ENCODE measurements around the gene SIRT7.
A peak's percentile ranks its signal among the peaks of the same experiment; 100 is the strongest.

Gene SIRT7

DNA sequence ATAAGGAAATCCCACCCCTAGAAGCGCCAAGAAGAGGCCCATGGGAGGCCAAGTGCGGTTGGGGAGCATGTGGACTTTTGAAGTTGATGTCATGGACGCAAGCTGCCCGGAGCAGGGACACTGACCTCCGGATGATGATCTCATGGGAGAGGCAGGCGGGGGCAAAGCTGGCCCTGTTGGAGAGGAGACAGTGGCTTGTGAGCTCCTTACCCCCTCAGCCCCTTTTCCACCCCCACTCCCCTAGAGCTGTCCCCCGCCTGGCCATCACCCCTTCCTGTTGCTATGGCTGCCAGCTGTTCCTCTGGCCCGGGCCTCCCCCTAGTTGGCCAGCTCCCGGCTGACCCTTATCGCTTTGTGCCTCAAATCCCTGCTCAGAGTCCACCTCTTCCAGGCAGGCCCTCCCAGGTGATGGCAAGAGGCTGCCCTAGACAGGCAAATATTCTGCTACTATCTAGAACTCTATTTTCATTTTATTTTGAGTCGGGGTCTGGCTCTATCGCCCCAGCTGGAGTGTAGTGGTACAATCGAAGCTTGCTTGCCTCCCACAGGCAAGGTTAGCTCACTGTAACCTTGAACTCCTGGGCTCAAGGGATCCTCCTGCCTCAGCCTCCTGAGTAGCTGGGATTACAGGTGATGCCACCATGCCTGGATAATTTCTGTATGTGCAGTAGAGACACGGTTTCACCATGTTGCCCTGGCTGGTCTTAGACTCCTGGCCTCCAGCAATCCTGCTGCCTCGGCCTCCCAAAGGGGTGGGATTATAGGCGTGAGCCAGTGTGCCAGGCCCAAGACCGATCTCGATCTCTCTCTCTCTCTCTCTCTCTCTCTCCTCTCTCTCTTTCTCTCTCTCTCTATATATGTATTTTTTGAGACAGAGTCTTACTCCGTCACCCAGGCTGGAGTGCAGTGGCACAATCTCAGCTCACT is 36.4 kb upstream of the SIRT7 start:
- no peak for DNase-seq

DNA sequence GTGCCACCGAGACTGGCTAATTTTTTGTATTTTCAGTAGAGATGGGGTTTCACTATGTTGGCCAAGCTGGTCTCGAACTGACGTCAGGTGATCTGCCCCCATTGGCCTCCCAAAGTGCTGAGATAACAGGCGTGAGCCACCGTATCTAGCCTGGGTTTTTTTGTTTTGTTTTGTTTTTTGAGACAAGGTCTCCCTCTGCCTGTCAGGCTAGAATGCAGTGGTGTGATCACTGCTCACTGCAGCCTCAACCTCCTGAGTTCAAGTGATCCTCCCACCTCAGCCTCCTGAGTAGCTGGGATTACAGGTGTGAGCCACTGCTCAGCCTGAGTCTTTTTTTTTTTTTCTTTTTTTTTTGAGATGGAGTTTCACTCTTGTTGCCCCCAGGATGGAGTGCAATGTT is 35.5 kb upstream of the SIRT7 start:
- DNase-seq, result peak; percentile 63

GRCh38 chr17:81952792-81953228 is 34.8 kb upstream of the SIRT7 start:
- no peak for DNase-seq

- DNase-seq, result no peak
Observed at GRCh38 chr17:81951785-81952684, 34.1 kb upstream of the SIRT7 start.

DNA sequence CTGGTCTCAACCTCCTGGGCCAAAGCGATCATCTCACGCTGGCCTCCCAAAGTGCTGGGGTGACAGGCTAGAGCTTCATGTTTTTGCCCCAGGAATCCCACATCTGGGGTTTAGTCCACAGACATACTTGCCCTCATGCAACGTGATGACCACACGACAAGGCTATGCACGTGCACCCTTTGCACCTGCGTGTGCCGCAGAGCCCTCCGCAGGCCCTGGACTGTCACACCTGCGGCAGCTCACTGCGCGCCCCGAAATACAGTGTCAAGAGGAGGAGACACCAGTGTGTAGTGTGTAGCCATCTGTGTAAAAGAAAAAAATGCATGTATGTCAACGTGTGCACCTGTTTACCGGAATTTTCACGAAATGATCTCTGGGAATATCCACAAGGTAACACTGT is 32.5 kb upstream of the SIRT7 start:
- DNase-seq, result no peak

DNA sequence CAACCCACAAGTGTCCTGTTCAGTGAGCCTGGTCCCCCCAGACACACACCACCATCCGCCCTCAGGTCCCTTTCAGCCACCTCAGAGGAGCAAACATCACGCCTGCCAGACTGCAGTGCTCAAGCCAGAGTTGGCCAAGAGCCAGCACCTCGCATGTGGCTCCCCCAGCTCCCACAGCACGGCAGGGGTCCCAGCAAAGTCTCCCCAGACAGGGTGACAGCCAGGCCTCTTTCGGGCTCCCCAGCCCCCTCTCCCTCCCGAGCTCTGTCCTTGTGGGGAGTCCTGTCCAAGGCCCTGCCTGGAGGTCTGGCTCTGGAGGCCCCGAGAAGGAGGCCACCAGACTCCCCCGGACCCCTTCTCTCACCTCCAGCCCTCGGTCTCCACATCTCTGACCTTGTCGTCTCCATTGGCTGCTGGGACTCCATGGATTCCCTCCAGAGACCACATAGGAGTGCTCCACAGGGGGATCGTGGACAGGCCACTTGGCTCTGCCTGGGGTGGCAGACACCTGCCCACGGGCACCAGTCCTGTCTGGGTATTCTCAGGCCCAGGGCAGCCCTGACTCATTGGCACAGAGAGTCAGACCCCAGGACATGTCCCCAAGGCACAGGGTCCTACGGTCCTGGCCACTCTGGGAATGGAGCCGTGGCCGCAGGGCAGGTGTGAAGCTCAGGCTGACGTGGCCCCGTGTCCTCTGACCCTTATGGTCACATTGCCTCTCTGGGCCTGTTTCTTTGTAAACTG is 30.8 kb upstream of the SIRT7 start:
- DNase-seq, result no peak

DNA sequence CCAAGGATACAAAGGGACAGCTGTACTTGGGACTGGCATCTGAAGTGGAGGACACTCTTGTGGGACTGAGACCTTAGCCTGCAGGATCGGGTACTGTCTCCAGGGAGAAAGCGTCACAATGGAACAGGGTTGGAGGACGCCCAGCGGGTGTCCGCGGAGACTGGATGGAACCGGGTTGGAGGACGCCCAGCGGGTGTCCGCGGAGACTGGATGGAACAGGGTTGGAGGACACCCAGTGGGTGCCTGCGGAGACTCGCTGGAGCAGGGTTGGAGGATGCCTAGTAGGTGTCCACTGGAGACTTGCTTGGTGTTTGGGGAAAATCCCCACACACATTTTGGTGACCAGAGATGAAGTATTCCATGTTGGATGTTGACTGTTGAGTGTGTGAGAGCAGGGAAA is 29.2 kb upstream of the SIRT7 start, which contains the start of gene MYADML2:
Gene MYADML2 (minus strand): TSS at position 45 of the 400 bp plus-strand sequence. CDS start 5,492 bp downstream, outside the sequence.
- no peak for DNase-seq

DNA sequence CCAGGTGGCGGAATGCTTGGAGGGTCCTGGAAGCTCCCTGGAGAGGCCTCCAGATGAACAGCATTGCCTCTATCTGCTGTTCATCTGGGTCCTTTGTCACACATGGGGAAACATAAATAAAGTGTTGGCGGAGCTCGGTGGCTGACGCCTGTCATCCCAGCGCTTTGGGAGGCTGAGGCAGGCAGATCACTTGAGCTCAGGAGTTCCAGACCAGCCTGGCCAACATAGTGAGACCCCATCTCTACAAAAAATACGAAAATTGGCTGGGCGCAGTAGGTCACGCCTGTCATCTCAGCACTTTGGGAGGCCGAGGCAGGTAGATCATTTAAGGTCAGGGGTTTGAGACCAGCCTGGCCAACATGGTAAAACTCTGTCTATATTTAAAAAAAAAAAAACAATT is 26.9 kb upstream of the SIRT7 start:
- no peak for DNase-seq

- no peak for DNase-seq
Observed at GRCh38 chr17:81942167-81942553, 24.2 kb upstream of the SIRT7 start.

GRCh38 chr17:81941484-81942166 is 23.6 kb upstream of the SIRT7 start:
- DNase-seq, result no peak

DNA sequence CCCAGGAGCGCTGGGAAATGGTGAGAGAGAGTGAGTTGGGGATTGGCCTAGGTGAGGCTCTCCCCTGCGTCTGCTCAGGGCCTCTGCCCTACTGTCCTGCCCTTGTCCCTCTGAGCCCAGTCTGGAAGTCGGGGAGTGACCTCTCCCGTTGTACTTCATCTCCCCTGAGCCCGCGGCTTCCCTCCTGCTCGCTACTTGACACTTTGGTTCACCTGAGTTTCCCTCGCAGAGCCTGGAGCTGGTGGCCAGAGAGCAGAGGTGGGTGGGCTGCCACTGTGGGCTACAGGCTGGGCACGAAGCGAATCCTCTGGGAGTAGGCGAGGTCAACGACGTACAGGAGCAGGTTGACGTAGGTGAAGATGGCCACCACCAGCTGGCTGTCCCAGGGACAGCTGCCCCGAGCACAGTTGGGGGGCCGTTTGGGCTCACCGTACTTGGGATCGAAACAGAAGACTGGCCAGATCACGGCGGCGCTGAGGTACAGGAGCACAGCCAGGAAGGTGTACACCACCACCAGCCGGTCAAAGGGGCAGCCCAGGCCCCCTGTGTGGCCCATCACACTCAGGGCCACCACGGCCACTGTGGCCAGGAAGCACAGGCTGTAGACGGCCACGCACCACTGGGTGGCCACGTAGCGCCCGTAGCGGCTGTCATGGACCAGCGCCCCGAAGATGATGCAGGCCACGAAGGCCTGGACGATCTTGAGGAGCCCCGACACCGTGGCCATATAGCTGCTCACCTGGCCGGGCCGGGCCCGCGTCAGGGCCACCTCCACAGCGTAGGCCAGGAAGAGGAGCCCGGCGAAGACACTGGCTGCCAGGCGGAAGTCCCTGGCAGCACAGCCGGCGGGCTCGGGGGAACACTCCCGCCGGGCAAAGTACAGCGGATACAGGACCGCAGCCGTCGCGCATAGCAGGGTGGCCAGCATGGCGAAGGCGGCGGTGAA is 22.8 kb upstream of the SIRT7 start:
- DNase-seq, result no peak

DNA sequence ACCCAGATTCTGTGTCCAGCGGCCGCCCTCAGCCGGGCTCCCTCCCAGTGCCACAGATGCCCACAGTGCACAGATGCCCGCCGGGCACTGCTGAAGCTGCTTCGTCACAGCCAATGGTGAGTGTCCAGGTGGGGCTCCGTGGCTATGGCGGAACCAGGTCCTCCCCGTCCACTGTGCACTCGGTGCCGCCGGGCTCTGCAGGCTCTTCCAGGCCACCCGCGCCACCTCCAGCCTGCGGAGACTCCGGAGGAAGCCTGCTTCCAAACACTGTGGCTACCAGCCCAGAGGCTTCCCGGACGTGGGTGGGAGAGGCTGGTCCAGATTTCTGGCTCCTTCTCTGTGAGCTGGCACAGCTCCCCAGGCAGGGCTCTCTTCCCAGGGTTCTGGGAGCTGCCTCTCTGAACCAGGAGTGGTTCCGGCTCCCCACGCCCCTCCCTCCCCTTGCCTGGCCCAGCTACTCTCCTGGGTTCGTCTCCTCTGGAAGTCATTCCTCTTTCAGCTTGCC is 22.0 kb upstream of the SIRT7 start:
- DNase-seq, result no peak

- no peak for DNase-seq
Observed at GRCh38 chr17:81939218-81939617, 21.2 kb upstream of the SIRT7 start.

DNA sequence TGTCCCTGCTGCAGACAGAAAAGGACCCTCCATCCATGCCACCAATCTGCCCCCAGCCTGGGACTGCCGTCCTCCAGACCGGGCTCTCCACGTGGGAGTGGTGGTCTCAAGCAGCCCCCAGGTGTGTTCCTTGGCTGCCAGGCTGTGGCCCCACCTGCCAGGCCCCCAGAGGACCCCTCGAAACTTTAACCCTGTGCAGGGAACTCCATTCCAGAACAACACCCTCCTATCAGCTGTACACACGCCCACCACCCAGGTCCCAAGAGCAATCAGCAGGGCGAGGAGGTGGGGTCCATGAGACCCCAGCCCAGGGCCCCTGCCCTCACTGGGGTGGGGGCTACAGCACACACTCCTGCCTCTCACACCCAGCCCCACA is 17.7 kb upstream of the SIRT7 start:
- DNase-seq, result no peak

DNA sequence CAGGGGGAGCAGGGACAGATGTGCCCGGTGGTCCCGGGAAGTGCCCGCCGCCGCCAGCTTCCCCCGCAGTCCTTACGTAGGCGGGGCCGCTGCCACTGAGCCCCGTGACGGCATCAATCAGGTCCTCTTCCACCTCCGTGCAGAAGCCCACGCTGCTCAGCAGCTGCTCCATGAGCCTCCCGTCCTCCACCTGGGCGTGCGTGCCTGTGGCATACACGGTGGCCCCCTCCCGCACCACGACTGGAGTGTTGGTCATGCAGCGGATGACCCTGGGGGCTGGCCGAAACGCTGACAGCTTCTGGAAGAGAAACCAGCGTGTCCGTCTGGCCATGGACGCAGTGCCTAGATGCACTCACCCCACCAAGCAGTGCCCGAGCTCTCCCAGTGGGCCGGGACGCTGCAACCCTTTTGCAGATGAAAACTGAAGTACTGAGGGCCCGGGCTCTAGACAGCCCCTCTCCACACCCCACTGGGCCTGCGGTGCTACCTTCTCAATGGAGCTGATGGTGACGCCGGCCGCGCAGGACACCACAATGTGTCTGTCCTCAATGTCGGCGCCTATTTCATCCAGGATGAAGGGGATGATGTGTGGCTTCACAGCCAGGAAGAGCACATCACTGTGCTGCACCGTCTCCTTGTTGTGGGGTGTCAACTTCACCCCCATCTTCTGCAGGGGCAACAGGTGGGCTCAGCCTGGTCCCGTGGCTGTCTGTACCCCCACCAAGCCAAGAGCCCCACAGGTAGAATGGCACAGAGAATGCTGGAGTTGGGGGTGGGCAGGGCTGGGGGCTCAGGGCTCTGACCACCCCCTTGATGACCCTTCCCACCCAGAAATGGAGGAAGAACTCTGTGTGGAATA is 17.1 kb upstream of the SIRT7 start:
- no peak for DNase-seq

GRCh38 chr17:81934098-81934757 is 16.3 kb upstream of the SIRT7 start:
- DNase-seq, result no peak

DNA sequence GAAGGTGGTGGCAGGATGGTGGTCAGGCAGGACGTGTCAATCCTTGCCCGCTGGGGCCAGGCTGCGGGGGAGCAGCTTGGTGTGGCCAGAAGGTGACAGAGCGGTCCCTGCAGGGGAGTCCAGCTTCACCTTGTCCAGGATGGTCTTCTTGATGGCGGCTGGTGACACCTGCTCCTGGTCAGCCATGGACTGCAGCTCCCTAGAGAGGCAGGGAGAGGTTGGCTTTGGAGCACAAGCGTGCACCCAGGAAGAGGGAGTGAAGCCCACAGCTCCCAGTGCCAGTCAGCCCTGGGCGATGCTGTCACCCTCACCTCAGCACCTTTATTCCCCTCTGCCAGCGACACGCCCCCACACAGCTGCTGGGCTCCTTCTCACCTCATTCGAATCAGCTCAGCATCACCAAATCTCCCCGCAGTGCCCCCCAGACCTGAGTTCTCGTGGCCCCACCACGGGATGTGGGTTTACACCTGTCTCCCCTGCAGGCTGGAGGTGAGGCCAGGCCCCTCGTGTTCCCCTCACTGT is 15.3 kb upstream of the SIRT7 start:
- no peak for DNase-seq

DNA sequence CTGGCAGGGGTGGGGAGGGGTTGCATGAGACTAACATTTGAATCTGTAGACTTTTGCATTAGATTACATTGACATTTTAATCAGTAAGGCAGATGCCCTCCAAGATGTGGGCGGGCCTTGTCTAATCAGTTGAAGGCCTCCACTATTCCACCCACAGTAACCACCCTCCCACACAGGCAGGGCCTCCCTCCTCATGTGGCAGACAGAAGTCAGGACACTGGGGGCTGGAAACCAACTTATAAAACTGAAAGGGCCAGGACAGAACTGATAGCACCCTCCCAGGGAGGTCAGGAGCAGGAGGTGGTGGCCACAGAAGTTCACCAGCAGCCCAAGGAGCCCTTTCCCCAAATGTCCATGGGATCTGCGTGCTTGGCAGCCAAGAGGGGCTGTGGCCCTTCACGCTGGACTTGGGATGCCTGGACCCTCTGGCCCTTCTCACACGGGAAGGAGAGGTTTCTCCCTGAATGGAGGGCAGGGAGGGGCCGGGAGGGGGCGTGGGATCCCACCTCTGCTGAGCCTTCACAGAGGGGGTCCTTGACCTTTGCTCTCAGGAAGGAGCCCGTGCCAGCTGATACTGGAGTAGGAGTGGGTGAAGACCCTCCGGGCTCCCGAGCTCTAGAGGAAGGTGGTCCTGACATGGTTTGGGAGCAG is 14.5 kb upstream of the SIRT7 start:
- peak; percentile 91 for DNase-seq

Measured in hematopoietic multipotent progenitor cell treated with erythropoietin and hydrocortisone succinate and interleukin-3 and kit ligand, for 8 days (in vitro differentiated cells).